Right lobe of liver (tissue), 6 donors: ENCODE data around the gene GRB14. TPM values are rescaled to one million over a fixed set of nuclear protein-coding genes. Genes with fewer than 3 reads are reported as not detected.

Experiments
- ATAC-seq, 4 donors: fragments of 200-7000 bp; cut with Tn5 transposase; one replicate each; pipeline ENCODE4 v1.9.1; 2020; ENCODE audit warnings: mild to moderate bottlenecking in 4 of 4, moderate library complexity in 4 of 4
- DNase-seq, 3 donors: peaks; one replicate each; pipeline ENCODE4 v3.0.0-alpha.2; 2020
- H3K27ac ChIP-seq, 3 donors: fragments of 200-600 bp; one replicate each; pipeline ENCODE4 v1.8.0; 2022
- H3K27me3 ChIP-seq, 2 donors: fragments of 200-600 bp; one replicate each; pipeline ENCODE4 v1.8.0; 2022
- H3K36me3 ChIP-seq, 4 donors: fragments of 200-600 bp; sonication (generic) in 1 of 4; one replicate each; pipeline versions ENCODE4 v1.5.1 to v1.8.0; 2017 to 2022; ENCODE audit warnings: control low read depth in 1 of 4
- H3K4me1 ChIP-seq, 4 donors: fragments of 200-600 bp; sonication (generic) in 1 of 4; one replicate each; pipeline versions ENCODE4 v1.5.1 to v1.8.0; 2017 to 2022; ENCODE audit warnings: control low read depth in 1 of 4
- H3K4me3 ChIP-seq, 3 donors: fragments of 200-600 bp; one replicate each; pipeline ENCODE4 v1.8.0; 2022
- H3K9me3 ChIP-seq, 4 donors: fragments of 200-600 bp; sonication (generic) in 1 of 4; one replicate each; pipeline versions ENCODE4 v1.5.1 to v1.8.0; 2017 to 2022; ENCODE audit warnings: control low read depth in 1 of 4
- CTCF ChIP-seq, 4 donors: fragments of 200-600 bp in 3 of 4; fragments of 450-650 bp in 1 of 4; IDR thresholded peaks; one replicate each; pipeline versions ENCODE4 v1.5.1 to v1.8.0; 2016 to 2022; ENCODE audit warnings: antibody characterized with exemption in 4 of 4, mild to moderate bottlenecking in 2 of 4
- POLR2A ChIP-seq: fragments of 450-650 bp; IDR thresholded peaks from one replicate; pipeline ENCODE4 v1.6.1; 2017; ENCODE audit warnings: antibody characterized with exemption, mild to moderate bottlenecking
- WGBS: methylation state at CpG from one replicate; pipeline ENCODE4 v1.1.6; 2018; ENCODE audit warnings: low coverage, low lambda C conversion rate; ENCODE audit not compliant: insufficient coverage; ENCODE audit errors: missing lambda C conversion rate; 5-methylcytosine and 5-hydroxymethylcytosine counted together
- intact Hi-C, 2 donors: fragments of 100-400 bp; cut with DNase I; formaldehyde crosslinking; loops; one replicate each; pipeline versions ENCODE4 v1.11.2 to v1.14.1; 2022
- long read RNA-seq: library from polyadenylated mRNA; unstranded; transcript quantifications from one replicate; pipeline ENCODE4 v2.0.0, GENCODE V29; 2019
- total RNA-seq, 6 experiments: library from RNA; depleted of rRNA in 2 of 6; stranded (reverse); fragments of >200 nt in 2 of 6; fragmentation: NEBNext Ultra II Directional in 3 of 6; extraction: Animal tissue kit (Norgen Biotek cat#: 25700) in 3 of 6; gene quantifications; one replicate each; pipeline versions ENCODE4 v1.1.0 to v1.2.4, GENCODE V29; 2016 to 2023
- donor health status: DM: no; HTN: yes; CAD: no.
- donor health status: DM: no; HTN: no; CAD: no.
- donor health status: DM: no; HTN: no; CAD: no.
- donor health status: DM: no; HTN: yes; CAD: no.
- donor health status: DM: no; HTN: yes; CAD: no.

GRB14 gene
- 10 to 100 TPM; 23.8 to 50.5 (median 36.2) TPM for total RNA-seq
- long read RNA-seq, partial matches to known transcripts: 3 of 11 reads
- long read RNA-seq, other reads (novel, unspliced or antisense): 5 of 11 reads

DNA sequence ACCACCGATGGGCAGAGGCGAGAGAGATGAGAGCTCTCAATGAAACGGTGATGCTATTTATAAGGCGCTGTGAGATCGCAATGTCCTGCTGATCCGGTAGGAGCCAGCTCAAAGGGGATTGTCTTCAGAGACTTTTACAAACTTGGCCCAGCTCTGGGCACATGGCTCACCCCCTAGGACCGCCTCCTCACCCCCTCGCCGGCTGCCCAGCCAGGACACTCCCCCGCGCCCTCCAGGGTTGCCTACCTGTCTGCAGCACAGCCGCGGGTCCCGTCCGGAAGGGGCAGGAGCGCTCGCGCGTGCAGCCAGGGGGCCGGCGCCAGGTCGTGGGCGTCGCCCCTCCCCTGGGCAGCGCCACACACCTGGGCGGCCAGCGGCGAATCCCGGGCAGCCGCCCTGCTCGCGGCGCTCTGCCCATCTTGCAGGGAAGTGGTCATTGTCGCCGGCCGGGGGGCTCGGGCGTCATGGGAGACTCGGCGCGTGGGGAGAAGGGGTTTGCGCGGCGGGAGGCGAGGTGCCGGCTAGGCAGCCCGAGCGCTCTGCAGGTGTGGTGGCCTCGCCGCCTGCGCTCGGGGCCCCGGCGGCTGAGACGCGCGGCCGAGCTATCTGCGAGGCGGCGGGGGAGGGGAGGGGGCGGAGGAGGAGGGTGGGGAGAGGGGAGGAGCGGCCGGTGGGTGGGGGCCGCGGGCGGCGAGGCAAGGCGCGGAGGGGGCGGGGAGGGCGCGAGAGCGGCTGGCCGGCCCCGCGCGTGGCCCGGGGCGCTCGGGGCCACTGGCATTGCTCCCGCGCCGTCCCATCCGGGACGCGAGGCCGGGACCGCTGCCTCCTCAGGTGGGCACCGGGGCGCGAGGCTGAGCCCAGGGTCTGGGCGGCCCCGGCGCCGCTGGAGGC, at the start of gene GRB14:
Gene GRB14, minus strand, starts transcription at position 610 of the 891 bp plus-strand sequence. Its CDS starts 173 bp downstream, at position 437.
- peak within 1 kb of the TSS; percentile 57 to 85 (median 77) for H3K4me3 ChIP-seq
- WGBS: 0% methylated on average over 26 of the region's 96 CpGs
- DNase-seq: peak; percentile 76 to 92 (median 91)
- H3K4me1 ChIP-seq: peaks cover 0 to 32% (median 5%) of the 10 kb centered on the region in 4 donors
- H3K9me3 ChIP-seq: no peaks in the 10 kb centered on the region
- TF ChIP-seq POLR2A: peak; percentile 13
- peak in 3 of 4 donors; percentile 23 to 27 (median 25) for TF ChIP-seq CTCF (IDR thresholded peaks at IDR 0.05)
- peak; percentile 73 to 86 (median 74) for ATAC-seq
- peaks cover 0 to 7% (median 0%) of the 10 kb centered on the region in 4 donors for H3K36me3 ChIP-seq
- intact Hi-C loops: no loop called here
- H3K27me3 ChIP-seq: no peaks in the 10 kb centered on the region
- H3K27ac ChIP-seq: peak within 1 kb of the TSS; percentile 81 to 98 (median 97)

DNA sequence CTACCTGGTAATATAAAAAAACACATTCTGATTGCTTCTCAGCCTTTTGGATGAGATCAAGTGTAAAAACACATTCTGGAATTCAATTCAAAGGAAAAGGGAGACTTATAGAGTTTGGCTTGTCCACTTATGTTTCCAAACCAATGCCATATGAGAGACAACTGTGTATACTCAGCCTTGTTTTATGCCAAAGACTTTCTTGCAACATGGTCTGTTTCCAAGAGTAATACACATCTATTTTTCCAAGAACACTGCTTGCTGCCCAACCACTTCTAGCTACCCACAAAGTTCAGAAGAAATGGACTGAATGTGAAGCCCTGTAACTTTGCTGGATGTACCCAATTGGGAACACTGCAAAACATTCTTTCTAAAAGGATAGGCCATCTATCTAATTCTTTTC, 48.0 kb upstream of the GRB14 start:
- no peak for TF ChIP-seq POLR2A
- no peak for TF ChIP-seq CTCF (IDR thresholded peaks at IDR 0.05)
- Histone ChIP-seq H3K4me1 (no peaks in the 10 kb centered on the region), H3K4me3 (no peak overlapping the region), H3K27me3 (no peaks in the 10 kb centered on the region), H3K36me3 (no peaks in the 10 kb centered on the region), H3K27ac (no peak overlapping the region), H3K9me3 (no peaks in the 10 kb centered on the region)
- intact Hi-C loops: no loop called here
- no peak for ATAC-seq
- DNase-seq: no peak

- Histone ChIP-seq H3K27ac (no peak overlapping the region), H3K36me3 (no peaks in the 10 kb centered on the region), H3K27me3 (no peaks in the 10 kb centered on the region), H3K9me3 (no peaks in the 10 kb centered on the region), H3K4me1 (no peaks in the 10 kb centered on the region), H3K4me3 (no peak overlapping the region)
- ATAC-seq (peak in 1 of 4 donors; percentile 12), DNase-seq (no peak)
- intact Hi-C loops: no loop called here
- TF ChIP-seq POLR2A (no peak), CTCF (IDR thresholded peaks at IDR 0.05) (no peak)
- WGBS: 83% methylated on average over 2 of the region's 2 CpGs
Observed at GRCh38 chr2:164667566-164667965, 46.3 kb upstream of the GRB14 start.

DNA sequence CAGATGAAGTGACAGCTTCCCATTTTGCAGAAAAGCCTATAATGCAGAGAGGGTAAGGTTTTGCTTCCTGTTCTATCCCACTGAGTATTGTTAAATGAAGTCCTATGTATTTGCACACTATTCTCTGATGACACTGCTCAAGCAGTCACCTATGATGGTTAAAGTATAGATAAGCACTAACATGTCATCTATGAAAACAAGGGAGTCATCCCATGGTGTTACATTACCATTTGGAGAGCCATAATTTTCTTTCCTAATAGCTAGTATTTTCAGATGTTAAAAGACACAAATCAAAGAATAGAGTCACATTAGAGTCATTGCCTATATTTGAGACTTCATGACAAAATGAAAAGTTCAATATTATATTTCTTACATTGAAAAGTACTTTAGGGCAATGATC, 42.8 kb upstream of the GRB14 start:
- Histone ChIP-seq H3K27me3 (no peaks in the 10 kb centered on the region), H3K9me3 (no peaks in the 10 kb centered on the region), H3K4me3 (no peak overlapping the region), H3K27ac (no peak overlapping the region), H3K36me3 (no peaks in the 10 kb centered on the region), H3K4me1 (no peaks in the 10 kb centered on the region)
- intact Hi-C loops: no loop called here
- no peak for DNase-seq
- no peak for ATAC-seq
- TF ChIP-seq CTCF (IDR thresholded peaks at IDR 0.05): no peak
